Mesenchymal stem cell (in vitro differentiated cells and primary cell): ENCODE measurements around the gene TIRAP.

Experiments
- DNase-seq: peaks from one replicate; pipeline ENCODE4 v3.0.0-alpha.2; 2013
- H2AFZ ChIP-seq: one replicate; pipeline ENCODE4 v1.6.1; 2013; ENCODE audit warnings: low read depth, mild to moderate bottlenecking, control low read depth, inconsistent platforms, low read length, moderate library complexity
- H2AK5ac ChIP-seq: 2 replicates; pipeline ENCODE4 v1.6.1; 2013; ENCODE audit warnings: low read length, moderate library complexity, mild to moderate bottlenecking, inconsistent platforms; ENCODE audit not compliant: severe bottlenecking
- H2BK120ac ChIP-seq: one replicate; pipeline ENCODE4 v1.6.1; 2013; ENCODE audit warnings: low read depth, mild to moderate bottlenecking, inconsistent platforms, low read length, moderate library complexity
- H2BK12ac ChIP-seq, 2 experiments: one replicate each; pipeline ENCODE4 v1.6.1; 2013; ENCODE audit warnings: inconsistent platforms in 2 of 2, low read length in 2 of 2, mild to moderate bottlenecking in 2 of 2, moderate library complexity in 2 of 2, control low read depth in 1 of 2
- H2BK15ac ChIP-seq: one replicate; pipeline ENCODE4 v1.6.1; 2013; ENCODE audit warnings: mild to moderate bottlenecking, low read depth, inconsistent platforms; ENCODE audit not compliant: poor library complexity, severe bottlenecking
- H2BK5ac ChIP-seq: 2 replicates; pipeline ENCODE4 v1.6.1; 2013; ENCODE audit warnings: low read depth, mild to moderate bottlenecking, low read length, control low read depth, inconsistent platforms; ENCODE audit not compliant: poor library complexity, severe bottlenecking
- H3K14ac ChIP-seq, 2 experiments: one replicate each; pipeline ENCODE4 v1.6.1; 2013; ENCODE audit warnings: inconsistent platforms in 2 of 2, low read length in 2 of 2, control low read depth in 1 of 2, mild to moderate bottlenecking in 1 of 2, moderate library complexity in 1 of 2
- H3K18ac ChIP-seq, 2 experiments: one replicate each; pipeline ENCODE4 v1.6.1; 2013; ENCODE audit warnings: inconsistent platforms in 2 of 2, low read length in 2 of 2, control low read depth in 1 of 2, low read depth in 1 of 2, mild to moderate bottlenecking in 1 of 2
- H3K23ac ChIP-seq, 2 experiments: one replicate each; pipeline ENCODE4 v1.6.1; 2013; ENCODE audit warnings: inconsistent platforms in 2 of 2, low read length in 2 of 2, mild to moderate bottlenecking in 2 of 2, moderate library complexity in 2 of 2, control low read depth in 1 of 2
- H3K27ac ChIP-seq: 2 replicates; pipeline ENCODE4 v1.5.1; 2013; ENCODE audit warnings: mild to moderate bottlenecking, moderate library complexity, low read length, control low read depth, inconsistent platforms; ENCODE audit not compliant: poor library complexity, severe bottlenecking
- H3K27me3 ChIP-seq, 2 experiments: 2 replicates each; pipeline versions ENCODE4 v1.6.1 to v1.7.0; 2013; ENCODE audit warnings: low read length in 2 of 2, mild to moderate bottlenecking in 2 of 2, moderate library complexity in 2 of 2, control low read depth in 1 of 2, inconsistent platforms in 1 of 2; ENCODE audit not compliant: control insufficient read depth in 1 of 2, insufficient read depth in 1 of 2
- H3K36me3 ChIP-seq, 2 experiments: 2 replicates each; pipeline versions ENCODE4 v1.6.1 to v1.7.0; 2013; ENCODE audit warnings: low read length in 2 of 2, control low read depth in 1 of 2, inconsistent platforms in 1 of 2, low read depth in 1 of 2, mild to moderate bottlenecking in 1 of 2; ENCODE audit not compliant: insufficient read depth in 2 of 2, control insufficient read depth in 1 of 2
- H3K4ac ChIP-seq, 2 experiments: one replicate each; pipeline ENCODE4 v1.6.1; 2013; ENCODE audit warnings: inconsistent platforms in 2 of 2, low read length in 2 of 2, mild to moderate bottlenecking in 2 of 2, moderate library complexity in 2 of 2, control low read depth in 1 of 2, low read depth in 1 of 2
- H3K4me1 ChIP-seq: 2 replicates; pipeline ENCODE4 v1.6.1; 2013; ENCODE audit warnings: low read depth, low read length, control low read depth; ENCODE audit not compliant: control insufficient read depth, insufficient read depth
- H3K4me2 ChIP-seq: 2 replicates; pipeline ENCODE4 v1.6.1; 2013; ENCODE audit warnings: low read length, mild to moderate bottlenecking, inconsistent platforms; ENCODE audit not compliant: poor library complexity, severe bottlenecking
- H3K4me3 ChIP-seq, 2 experiments: 2 replicates each; pipeline versions ENCODE4 v1.5.1 to v1.7.0; 2013; ENCODE audit warnings: low read length in 2 of 2, mild to moderate bottlenecking in 2 of 2, control low read depth in 1 of 2, low read depth in 1 of 2; ENCODE audit not compliant: insufficient read depth in 1 of 2
- H3K79me1 ChIP-seq: replicated peaks from 2 replicates; pipeline ENCODE4 v1.6.1; 2013; ENCODE audit warnings: mild to moderate bottlenecking, control low read depth, low read length, inconsistent platforms; ENCODE audit not compliant: poor library complexity, severe bottlenecking
- H3K9ac ChIP-seq: 2 replicates; pipeline ENCODE4 v1.7.0; 2013; ENCODE audit warnings: mild to moderate bottlenecking, low read length, moderate library complexity
- H3K9me3 ChIP-seq: 2 replicates; pipeline ENCODE4 v1.7.0; 2013; ENCODE audit warnings: mild to moderate bottlenecking, low read length; ENCODE audit not compliant: control insufficient read depth
- H4K8ac ChIP-seq: one replicate; pipeline ENCODE4 v1.6.1; 2013; ENCODE audit warnings: inconsistent platforms, mild to moderate bottlenecking, low read length, moderate library complexity
- H4K91ac ChIP-seq: one replicate; pipeline ENCODE4 v1.6.1; 2013; ENCODE audit warnings: mild to moderate bottlenecking, low read length, inconsistent platforms
- WGBS: methylation state at CpG from one replicate; pipeline ENCODE4 v1.1.7; 2013; ENCODE audit warnings: mixed read lengths; 5-methylcytosine and 5-hydroxymethylcytosine counted together

The TIRAP gene

GRCh38 chr11:126312961-126313360, 30.1 kb downstream of the TIRAP start:
- Histone ChIP-seq H3K18ac (no peak overlapping the region), H3K4me3 (no peak overlapping the region), H3K27me3 (no peaks in the 10 kb centered on the region), H3K23ac (no peak overlapping the region), H2AK5ac (no peak overlapping the region), H2BK5ac (no peak overlapping the region), H3K4me1 (peaks cover 9% of the 10 kb centered on the region), H3K79me1 (peaks cover 10% of the 10 kb centered on the region), H3K27ac (no peak overlapping the region), H2AFZ (no peak overlapping the region), H4K91ac (no peak overlapping the region), H3K9me3 (no peaks in the 10 kb centered on the region), H2BK12ac (no peak overlapping the region), H2BK15ac (no peak overlapping the region), H3K36me3 (peaks cover 6 to 12% of the 10 kb centered on the region in 2 experiments), H3K4ac (no peak overlapping the region), H2BK120ac (no peak overlapping the region), H3K14ac (no peak overlapping the region), H3K4me2 (no peak overlapping the region), H3K9ac (peak overlapping the region; percentile 2), H4K8ac (no peak overlapping the region)
- DNase-seq = no peak
- 91% methylated on average over 8 of the region's 8 CpGs for WGBS

GRCh38 chr11:126313826-126314225, 30.9 kb downstream of the TIRAP start:
- Histone ChIP-seq H4K91ac (no peak overlapping the region), H3K4me3 (no peak overlapping the region), H3K4me1 (peaks cover 16% of the 10 kb centered on the region), H3K18ac (no peak overlapping the region), H4K8ac (no peak overlapping the region), H2BK15ac (no peak overlapping the region), H2BK120ac (no peak overlapping the region), H3K79me1 (peaks cover 10% of the 10 kb centered on the region), H2AFZ (no peak overlapping the region), H3K36me3 (peaks cover 6 to 12% of the 10 kb centered on the region in 2 experiments), H3K4ac (no peak overlapping the region), H2AK5ac (no peak overlapping the region), H2BK5ac (no peak overlapping the region), H3K9me3 (no peaks in the 10 kb centered on the region), H3K27me3 (no peaks in the 10 kb centered on the region), H3K27ac (no peak overlapping the region), H3K4me2 (no peak overlapping the region), H3K9ac (no peak overlapping the region), H2BK12ac (no peak overlapping the region), H3K23ac (no peak overlapping the region), H3K14ac (no peak overlapping the region)
- WGBS = 98% methylated on average over 5 of the region's 5 CpGs
- DNase-seq = no peak

GRCh38 chr11:126317432-126317755, 34.5 kb downstream of the TIRAP start:
- no peak overlapping the region for H2BK120ac ChIP-seq
- peak overlapping the region in 1 of 2 experiments; percentile 89 for H3K4ac ChIP-seq
- peaks cover 18% of the 10 kb centered on the region for H3K4me1 ChIP-seq
- H3K79me1 ChIP-seq = peaks cover 11% of the 10 kb centered on the region
- no peak overlapping the region for H2AFZ ChIP-seq
- no peak overlapping the region for H2BK12ac ChIP-seq
- H3K36me3 ChIP-seq = peaks cover 0 to 3% of the 10 kb centered on the region in 2 experiments
- H3K27me3 ChIP-seq = no peaks in the 10 kb centered on the region
- H2BK5ac ChIP-seq = no peak overlapping the region
- H3K4me2 ChIP-seq = no peak overlapping the region
- H4K91ac ChIP-seq = no peak overlapping the region
- H3K9ac ChIP-seq = peak overlapping the region; percentile 84
- peak overlapping the region in 1 of 2 experiments; percentile 65 for H3K4me3 ChIP-seq
- H4K8ac ChIP-seq = peak overlapping the region; percentile 77
- no peak overlapping the region for H2BK15ac ChIP-seq
- no peak overlapping the region for H3K27ac ChIP-seq
- DNase-seq = no peak
- H2AK5ac ChIP-seq = peak overlapping the region; percentile 16
- WGBS = 0% methylated on average over 1 of the region's 1 CpG
- H3K14ac ChIP-seq = no peak overlapping the region
- no peak overlapping the region for H3K23ac ChIP-seq
- H3K9me3 ChIP-seq = no peaks in the 10 kb centered on the region
- H3K18ac ChIP-seq = peak overlapping the region; percentile 67 to 78

GRCh38 chr11:126317756-126318573, 35.1 kb downstream of the TIRAP start:
- Histone ChIP-seq H3K14ac (peak overlapping the region in 1 of 2 experiments; percentile 84), H3K4ac (peak overlapping the region; percentile 89 to 94), H3K18ac (peak overlapping the region; percentile 77 to 78), H2AFZ (peak overlapping the region; percentile 70), H3K9me3 (no peaks in the 10 kb centered on the region), H2BK15ac (peak overlapping the region; percentile 68), H2AK5ac (peak overlapping the region; percentile 66), H3K9ac (peak overlapping the region; percentile 84), H4K8ac (peak overlapping the region; percentile 77), H3K79me1 (peaks cover 11% of the 10 kb centered on the region), H3K4me3 (peak overlapping the region in 1 of 2 experiments; percentile 65), H3K23ac (peak overlapping the region in 1 of 2 experiments; percentile 63), H3K4me1 (peaks cover 18% of the 10 kb centered on the region), H2BK12ac (peak overlapping the region; percentile 85 to 90), H3K4me2 (no peak overlapping the region), H3K27ac (peak overlapping the region; percentile 77), H3K36me3 (peaks cover 0 to 3% of the 10 kb centered on the region in 2 experiments), H4K91ac (peak overlapping the region; percentile 96), H2BK5ac (no peak overlapping the region), H2BK120ac (peak overlapping the region; percentile 75), H3K27me3 (no peaks in the 10 kb centered on the region)
- peak; percentile 78 for DNase-seq
- 50% methylated on average over 14 of the region's 14 CpGs for WGBS
